Measurements from ENCODE around the gene TCEAL9. TPM values are rescaled to one million over a fixed set of nuclear protein-coding genes. Genes with fewer than 3 reads are reported as not detected.

The TCEAL9 gene
- total RNA-seq, 3 donors from 2014 or later = 20.9 to 29.6 (median 27.3) TPM

GRCh38 chrX:103361798-103362197, 5.5 kb downstream of the TCEAL9 start:
- intact Hi-C loops (cut with DNase I, micrococcal nuclease) = no loop called here
- DNase-seq (no peak), ATAC-seq (no peak)
- TF ChIP-seq CTCF (IDR thresholded peaks at IDR 0.05) = no peak
- H3K9me3 ChIP-seq = no peaks in the 10 kb centered on the region
- H3K4me1 ChIP-seq (ENCODE audit: low read depth) = no peaks in the 10 kb centered on the region
- H3K36me3 ChIP-seq (ENCODE audit: low read depth) = no peaks in the 10 kb centered on the region
- H3K4me3 ChIP-seq = no peak overlapping the region

- Histone ChIP-seq H3K4me1 (ENCODE audit: low read depth) (no peaks in the 10 kb centered on the region), H3K36me3 (ENCODE audit: low read depth) (no peaks in the 10 kb centered on the region), H3K4me3 (no peak overlapping the region), H3K9me3 (no peaks in the 10 kb centered on the region)
- TF ChIP-seq CTCF (IDR thresholded peaks at IDR 0.05) = no peak
- no peak for ATAC-seq
- no peak for DNase-seq
- intact Hi-C loops (cut with DNase I, micrococcal nuclease) = no loop called here
Measured at GRCh38 chrX:103362474-103362873, 6.2 kb downstream of the TCEAL9 start.

- TF ChIP-seq CTCF (IDR thresholded peaks at IDR 0.05) = no peak
- no peak for ATAC-seq
- DNase-seq = no peak
- H3K4me1 ChIP-seq (ENCODE audit: low read depth) = no peaks in the 10 kb centered on the region
- no peaks in the 10 kb centered on the region for H3K9me3 ChIP-seq
- H3K4me3 ChIP-seq = no peak overlapping the region
- H3K36me3 ChIP-seq (ENCODE audit: low read depth) = no peaks in the 10 kb centered on the region
- intact Hi-C loops (cut with DNase I, micrococcal nuclease) = no loop called here
Measured at GRCh38 chrX:103363046-103363445, 6.7 kb downstream of the TCEAL9 start.

GRCh38 chrX:103367502-103367901, 11.2 kb downstream of the TCEAL9 start:
- H3K9me3 ChIP-seq = no peaks in the 10 kb centered on the region
- ATAC-seq = no peak

GRCh38 chrX:103369479-103369878, 13.2 kb downstream of the TCEAL9 start:
- Histone ChIP-seq H3K36me3 (ENCODE audit: low read depth) (no peaks in the 10 kb centered on the region), H3K4me3 (no peak overlapping the region), H3K4me1 (ENCODE audit: low read depth) (no peaks in the 10 kb centered on the region), H3K9me3 (no peaks in the 10 kb centered on the region)
- ATAC-seq = no peak
- intact Hi-C loops (cut with DNase I, micrococcal nuclease) = no loop called here
- DNase-seq = no peak
- TF ChIP-seq CTCF (IDR thresholded peaks at IDR 0.05) = no peak

More at GRCh38 chrX:103367502-103367901, 11.2 kb downstream of the TCEAL9 start:
- H3K4me1 ChIP-seq (ENCODE audit: low read depth) = no peaks in the 10 kb centered on the region
- no peak for TF ChIP-seq CTCF (IDR thresholded peaks at IDR 0.05)
- H3K4me3 ChIP-seq = no peak overlapping the region
- no peaks in the 10 kb centered on the region for H3K36me3 ChIP-seq (ENCODE audit: low read depth)
- intact Hi-C loops (cut with DNase I, micrococcal nuclease) = no loop called here
- no peak for DNase-seq

GRCh38 chrX:103372886-103373285, 16.6 kb downstream of the TCEAL9 start:
- Histone ChIP-seq H3K4me3 (no peak overlapping the region), H3K9me3 (no peaks in the 10 kb centered on the region), H3K36me3 (ENCODE audit: low read depth) (no peaks in the 10 kb centered on the region), H3K4me1 (ENCODE audit: low read depth) (no peaks in the 10 kb centered on the region)
- no peak for TF ChIP-seq CTCF (IDR thresholded peaks at IDR 0.05)
- intact Hi-C loops (cut with DNase I, micrococcal nuclease) = no loop called here
- DNase-seq (no peak), ATAC-seq (no peak)
